H9 (cell line): ENCODE measurements around the gene SLC2A1. TPM values are rescaled to one million over a fixed set of nuclear protein-coding genes. Genes with fewer than 3 reads are reported as not detected.
A peak's percentile ranks its signal among the peaks of the same experiment; 100 is the strongest.

Source experiments
- DNase-seq: peaks from one replicate; pipeline ENCODE4 v3.0.0-alpha.2; 2017
- H2AFZ ChIP-seq: one replicate; pipeline ENCODE4 v1.6.1; 2013; ENCODE audit warnings: mild to moderate bottlenecking, low read length, control low read depth, moderate library complexity
- H2AK5ac ChIP-seq: 2 replicates; pipeline ENCODE4 v1.6.1; 2013; ENCODE audit warnings: low read length, control low read depth, mixed read lengths; ENCODE audit not compliant: insufficient read length
- H2BK120ac ChIP-seq: one replicate; pipeline ENCODE4 v1.6.1; 2013; ENCODE audit warnings: low read depth, mild to moderate bottlenecking, low read length, control low read depth, inconsistent platforms; ENCODE audit not compliant: poor library complexity, severe bottlenecking
- H2BK12ac ChIP-seq: 2 replicates; pipeline ENCODE4 v1.6.1; 2013; ENCODE audit warnings: low read length, control low read depth, mixed read lengths, low read depth; ENCODE audit not compliant: insufficient read length
- H2BK15ac ChIP-seq: 2 replicates; pipeline ENCODE4 v1.6.1; 2013; ENCODE audit warnings: low read depth, low read length, control low read depth
- H2BK20ac ChIP-seq: one replicate; pipeline ENCODE4 v1.6.1; 2013; ENCODE audit warnings: low read depth, mild to moderate bottlenecking, low read length, control low read depth, inconsistent platforms; ENCODE audit not compliant: poor library complexity, severe bottlenecking
- H2BK5ac ChIP-seq: 2 replicates; pipeline ENCODE4 v1.6.1; 2013; ENCODE audit warnings: low read length, control low read depth, mixed read lengths; ENCODE audit not compliant: insufficient read length
- H3K14ac ChIP-seq: 2 replicates; pipeline ENCODE4 v1.6.1; 2013; ENCODE audit warnings: low read length, control low read depth; ENCODE audit not compliant: insufficient read depth
- H3K18ac ChIP-seq: 2 replicates; pipeline ENCODE4 v1.6.1; 2013; ENCODE audit warnings: low read depth, mild to moderate bottlenecking, mixed read lengths, low read length, control low read depth; ENCODE audit not compliant: insufficient read length
- H3K23ac ChIP-seq: 2 replicates; pipeline ENCODE4 v1.6.1; 2013; ENCODE audit warnings: low read length, control low read depth, mixed read lengths, low read depth; ENCODE audit not compliant: insufficient read length
- H3K23me2 ChIP-seq: 2 replicates; pipeline ENCODE4 v1.6.1; 2013; ENCODE audit warnings: low read depth, mild to moderate bottlenecking, mixed read lengths, low read length, control low read depth; ENCODE audit not compliant: insufficient read length, poor library complexity, severe bottlenecking
- H3K27ac ChIP-seq: 2 replicates; pipeline ENCODE4 v1.5.1; 2013; ENCODE audit warnings: low read length, control low read depth, mixed read lengths, low read depth; ENCODE audit not compliant: insufficient read length
- H3K27me3 ChIP-seq: 2 replicates; pipeline ENCODE4 v1.6.1; 2013; ENCODE audit warnings: low read length, control low read depth, inconsistent platforms; ENCODE audit not compliant: insufficient read depth
- H3K4ac ChIP-seq: 2 replicates; pipeline ENCODE4 v1.6.1; 2013; ENCODE audit warnings: low read depth, mild to moderate bottlenecking, control low read depth, inconsistent platforms, low read length, moderate library complexity
- H3K4me1 ChIP-seq: 2 replicates; pipeline ENCODE4 v1.6.1; 2013; ENCODE audit warnings: low read length, control low read depth, inconsistent platforms; ENCODE audit not compliant: insufficient read depth
- H3K4me2 ChIP-seq: 2 replicates; pipeline ENCODE4 v1.6.1; 2013; ENCODE audit warnings: low read length, control low read depth, mixed read lengths; ENCODE audit not compliant: insufficient read length, insufficient read depth
- H3K56ac ChIP-seq: 2 replicates; pipeline ENCODE4 v1.6.1; 2013; ENCODE audit warnings: low read depth, mild to moderate bottlenecking, mixed read lengths, low read length, control low read depth; ENCODE audit not compliant: insufficient read length
- H3K79me1 ChIP-seq: 2 replicates; pipeline ENCODE4 v1.6.1; 2013; ENCODE audit warnings: low read depth, mild to moderate bottlenecking, moderate library complexity, low read length, control low read depth, inconsistent platforms; ENCODE audit not compliant: insufficient read depth, poor library complexity, severe bottlenecking
- H3K79me2 ChIP-seq: 2 replicates; pipeline ENCODE4 v1.6.1; 2013; ENCODE audit warnings: low read length, control low read depth, inconsistent platforms; ENCODE audit not compliant: insufficient read depth
- H3K9ac ChIP-seq: 2 replicates; pipeline ENCODE4 v1.6.1; 2013; ENCODE audit warnings: low read length, control low read depth, mixed read lengths; ENCODE audit not compliant: insufficient read length; ENCODE audit errors: extremely low read depth
- H3K9me3 ChIP-seq: one replicate; pipeline ENCODE4 v1.6.1; 2013; ENCODE audit warnings: low read depth, low read length, inconsistent platforms; ENCODE audit not compliant: control insufficient read depth
- H3T11ph ChIP-seq: one replicate; pipeline ENCODE4 v1.6.1; 2013; ENCODE audit warnings: mild to moderate bottlenecking, low read length, control low read depth, inconsistent platforms
- H4K20me1 ChIP-seq: one replicate; pipeline ENCODE4 v1.6.1; 2013; ENCODE audit not compliant: control insufficient read depth, insufficient read length, insufficient read depth
- H4K5ac ChIP-seq: 2 replicates; pipeline ENCODE4 v1.6.1; 2013; ENCODE audit warnings: low read depth, mild to moderate bottlenecking, mixed read lengths, low read length, control low read depth; ENCODE audit not compliant: insufficient read length
- H4K8ac ChIP-seq: replicated peaks from 2 replicates; pipeline ENCODE4 v1.6.1; 2013; ENCODE audit warnings: low read length, control low read depth, mixed read lengths, low read depth; ENCODE audit not compliant: insufficient read length
- H4K91ac ChIP-seq: 2 replicates; pipeline ENCODE4 v1.6.1; 2013; ENCODE audit warnings: low read depth, mild to moderate bottlenecking, moderate library complexity, mixed read lengths, low read length, control low read depth; ENCODE audit not compliant: insufficient read length
- H3K27ac Mint-ChIP-seq, 3 experiments: 2 replicates in 2 of 3; 3 replicates in 1 of 3; pipeline ENCODE4 v1.8.0; 2020 to 2021; ENCODE audit warnings: mixed read lengths in 3 of 3, mild to moderate bottlenecking in 1 of 3, moderate library complexity in 1 of 3
- H3K27me3 Mint-ChIP-seq: 2 replicates; pipeline ENCODE4 v1.8.0; 2021; ENCODE audit warnings: low read depth, mild to moderate bottlenecking, moderate library complexity, mixed read lengths
- H3K36me3 Mint-ChIP-seq, 3 experiments: 2 replicates in 2 of 3; 3 replicates in 1 of 3; pipeline ENCODE4 v1.8.0; 2020 to 2021; ENCODE audit warnings: low read depth in 3 of 3, mixed read lengths in 3 of 3; ENCODE audit not compliant: insufficient read depth in 1 of 3
- H3K4me1 Mint-ChIP-seq, 2 experiments: 2 replicates each; pipeline ENCODE4 v1.8.0; 2020; ENCODE audit warnings: mixed read lengths in 2 of 2
- H3K4me3 Mint-ChIP-seq, 2 experiments: 2 replicates in 1 of 2; 3 replicates in 1 of 2; pipeline ENCODE4 v1.8.0; 2020 to 2021; ENCODE audit warnings: mild to moderate bottlenecking in 2 of 2, mixed read lengths in 2 of 2, moderate library complexity in 1 of 2
- H3K9me3 Mint-ChIP-seq, 2 experiments: 2 replicates in 1 of 2; 3 replicates in 1 of 2; pipeline ENCODE4 v1.8.0; 2020; ENCODE audit warnings: mild to moderate bottlenecking in 2 of 2, mixed read lengths in 2 of 2, moderate library complexity in 1 of 2
- WGBS: extraction: QIAGEN DNeasy Blood & Tissue Kit; methylation state at CpG from one replicate; pipeline ENCODE4 v1.1.7; 2013; ENCODE audit warnings: missing lambda C conversion rate, low lambda C conversion rate, mixed read lengths; ENCODE audit not compliant: insufficient read length; ENCODE audit errors: extremely low coverage; 5-methylcytosine and 5-hydroxymethylcytosine counted together
- total RNA-seq: library from RNA; stranded (reverse); gene quantifications from 2 replicates; pipeline ENCODE4 v1.2.1, GENCODE V29; 2021
- TF ChIP-seq, protein P1 (sequence below): fragments of 200-600 bp; sonication (generic); conservative IDR thresholded peaks from 3 replicates; pipeline ENCODE4 v1.8.0; 2021; ENCODE audit warnings: antibody characterized with exemption, mild to moderate bottlenecking

SLC2A1 gene
- total RNA-seq, 1 experiment from 2014 or later: 186 TPM

GRCh38 chr1:42926879-42927242 is 31.8 kb downstream of the SLC2A1 start:
- Histone ChIP-seq H3K4ac (no peak overlapping the region), H3K27me3 (no peaks in the 10 kb centered on the region), H3K23ac (no peak overlapping the region), H3K4me1 (peaks cover 5% of the 10 kb centered on the region; the same call in 1 of the 2 replicates), H3K79me1 (no peaks in the 10 kb centered on the region), H2BK20ac (no peak overlapping the region), H2BK5ac (no peak overlapping the region), H3T11ph (no peak overlapping the region), H3K56ac (no peak overlapping the region), H4K91ac (no peak overlapping the region), H3K9me3 (no peaks in the 10 kb centered on the region), H4K20me1 (no peaks in the 10 kb centered on the region), H4K8ac (no peak overlapping the region), H4K5ac (no peak overlapping the region), H3K4me2 (no peak overlapping the region), H2AK5ac (no peak overlapping the region), H2BK12ac (no peak overlapping the region), H2BK120ac (no peak overlapping the region), H2BK15ac (no peak overlapping the region), H3K23me2 (peaks cover 10% of the 10 kb centered on the region), H3K18ac (no peak overlapping the region), H3K79me2 (no peaks in the 10 kb centered on the region), H3K9ac (no peak overlapping the region), H3K14ac (no peak overlapping the region), H2AFZ (no peak overlapping the region), H3K27ac (no peak overlapping the region)
- no peaks in the 10 kb centered on the region for H3K9me3 Mint-ChIP-seq
- peaks cover 29 to 45% of the 10 kb centered on the region in 2 experiments for H3K4me1 Mint-ChIP-seq
- no peaks in the 10 kb centered on the region for H3K27me3 Mint-ChIP-seq
- DNase-seq: no peak
- peaks cover 48 to 64% (median 52%) of the 10 kb centered on the region in 3 experiments for H3K36me3 Mint-ChIP-seq
- TF ChIP-seq, protein P1, sequence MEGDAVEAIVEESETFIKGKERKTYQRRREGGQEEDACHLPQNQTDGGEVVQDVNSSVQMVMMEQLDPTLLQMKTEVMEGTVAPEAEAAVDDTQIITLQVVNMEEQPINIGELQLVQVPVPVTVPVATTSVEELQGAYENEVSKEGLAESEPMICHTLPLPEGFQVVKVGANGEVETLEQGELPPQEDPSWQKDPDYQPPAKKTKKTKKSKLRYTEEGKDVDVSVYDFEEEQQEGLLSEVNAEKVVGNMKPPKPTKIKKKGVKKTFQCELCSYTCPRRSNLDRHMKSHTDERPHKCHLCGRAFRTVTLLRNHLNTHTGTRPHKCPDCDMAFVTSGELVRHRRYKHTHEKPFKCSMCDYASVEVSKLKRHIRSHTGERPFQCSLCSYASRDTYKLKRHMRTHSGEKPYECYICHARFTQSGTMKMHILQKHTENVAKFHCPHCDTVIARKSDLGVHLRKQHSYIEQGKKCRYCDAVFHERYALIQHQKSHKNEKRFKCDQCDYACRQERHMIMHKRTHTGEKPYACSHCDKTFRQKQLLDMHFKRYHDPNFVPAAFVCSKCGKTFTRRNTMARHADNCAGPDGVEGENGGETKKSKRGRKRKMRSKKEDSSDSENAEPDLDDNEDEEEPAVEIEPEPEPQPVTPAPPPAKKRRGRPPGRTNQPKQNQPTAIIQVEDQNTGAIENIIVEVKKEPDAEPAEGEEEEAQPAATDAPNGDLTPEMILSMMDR: no peak
- peak overlapping the region in 1 of 3 experiments; percentile 64; a peak in 1 of 7 replicates for H3K27ac Mint-ChIP-seq
- WGBS: no CpG with 5 or more reads among the region's 11 CpGs
- H3K4me3 Mint-ChIP-seq: no peak overlapping the region
